ENCODE results near the gene KRT86.

DNA sequence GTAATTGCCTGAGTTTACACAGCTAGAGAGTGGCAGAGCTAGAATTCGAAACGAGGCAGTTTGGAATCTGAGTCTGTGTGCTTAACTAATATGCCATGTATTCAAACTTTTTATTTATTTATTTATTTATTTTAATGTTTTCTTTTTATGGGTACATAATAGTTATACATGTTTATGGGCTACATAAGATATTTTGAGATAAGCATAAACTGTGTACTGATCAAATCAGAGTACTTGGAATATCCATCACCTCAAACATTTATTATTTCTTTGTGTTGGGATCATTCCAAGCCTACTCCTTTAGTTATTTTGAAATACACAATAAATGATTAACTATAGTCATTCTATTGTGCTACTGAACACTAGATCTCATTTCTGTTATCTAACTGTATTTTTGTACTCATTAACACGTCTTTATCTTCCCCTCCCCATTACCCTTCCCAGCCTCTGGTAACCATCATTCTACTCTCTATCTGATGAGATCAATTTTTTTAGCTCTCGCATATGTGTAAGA lies 24.3 kb downstream of the KRT86 start:
- TF ChIP-seq, protein P1, sequence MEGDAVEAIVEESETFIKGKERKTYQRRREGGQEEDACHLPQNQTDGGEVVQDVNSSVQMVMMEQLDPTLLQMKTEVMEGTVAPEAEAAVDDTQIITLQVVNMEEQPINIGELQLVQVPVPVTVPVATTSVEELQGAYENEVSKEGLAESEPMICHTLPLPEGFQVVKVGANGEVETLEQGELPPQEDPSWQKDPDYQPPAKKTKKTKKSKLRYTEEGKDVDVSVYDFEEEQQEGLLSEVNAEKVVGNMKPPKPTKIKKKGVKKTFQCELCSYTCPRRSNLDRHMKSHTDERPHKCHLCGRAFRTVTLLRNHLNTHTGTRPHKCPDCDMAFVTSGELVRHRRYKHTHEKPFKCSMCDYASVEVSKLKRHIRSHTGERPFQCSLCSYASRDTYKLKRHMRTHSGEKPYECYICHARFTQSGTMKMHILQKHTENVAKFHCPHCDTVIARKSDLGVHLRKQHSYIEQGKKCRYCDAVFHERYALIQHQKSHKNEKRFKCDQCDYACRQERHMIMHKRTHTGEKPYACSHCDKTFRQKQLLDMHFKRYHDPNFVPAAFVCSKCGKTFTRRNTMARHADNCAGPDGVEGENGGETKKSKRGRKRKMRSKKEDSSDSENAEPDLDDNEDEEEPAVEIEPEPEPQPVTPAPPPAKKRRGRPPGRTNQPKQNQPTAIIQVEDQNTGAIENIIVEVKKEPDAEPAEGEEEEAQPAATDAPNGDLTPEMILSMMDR (IDR thresholded peaks at IDR 0.05 in 8 of 11, conservative IDR thresholded peaks at IDR 0.05 in 3 of 11) = no peak
- TF ChIP-seq POLR2A (IDR thresholded peaks at IDR 0.05) = no peak

Data from spleen (tissue), 7 donors.